A172 (cell line): ENCODE measurements around the gene MRPL1. TPM values are rescaled to one million over a fixed set of nuclear protein-coding genes. Genes with fewer than 3 reads are reported as not detected.
A peak's percentile ranks its signal among the peaks of the same experiment; 100 is the strongest.

Experiments used
- DNase-seq: peaks from one replicate; pipeline ENCODE4 v3.0.0-alpha.2; 2015; ENCODE audit warnings: low spot score
- total RNA-seq: library from RNA; depleted of rRNA; stranded (reverse); fragments of >200 nt; shearing (Covaris generic); gene quantifications from 2 replicates; pipeline ENCODE4 v1.2.3, GENCODE V29; 2014; rRNA removed

MRPL1 gene
- total RNA-seq, result 35.2 and 50.4 TPM in 2 replicates

DNA sequence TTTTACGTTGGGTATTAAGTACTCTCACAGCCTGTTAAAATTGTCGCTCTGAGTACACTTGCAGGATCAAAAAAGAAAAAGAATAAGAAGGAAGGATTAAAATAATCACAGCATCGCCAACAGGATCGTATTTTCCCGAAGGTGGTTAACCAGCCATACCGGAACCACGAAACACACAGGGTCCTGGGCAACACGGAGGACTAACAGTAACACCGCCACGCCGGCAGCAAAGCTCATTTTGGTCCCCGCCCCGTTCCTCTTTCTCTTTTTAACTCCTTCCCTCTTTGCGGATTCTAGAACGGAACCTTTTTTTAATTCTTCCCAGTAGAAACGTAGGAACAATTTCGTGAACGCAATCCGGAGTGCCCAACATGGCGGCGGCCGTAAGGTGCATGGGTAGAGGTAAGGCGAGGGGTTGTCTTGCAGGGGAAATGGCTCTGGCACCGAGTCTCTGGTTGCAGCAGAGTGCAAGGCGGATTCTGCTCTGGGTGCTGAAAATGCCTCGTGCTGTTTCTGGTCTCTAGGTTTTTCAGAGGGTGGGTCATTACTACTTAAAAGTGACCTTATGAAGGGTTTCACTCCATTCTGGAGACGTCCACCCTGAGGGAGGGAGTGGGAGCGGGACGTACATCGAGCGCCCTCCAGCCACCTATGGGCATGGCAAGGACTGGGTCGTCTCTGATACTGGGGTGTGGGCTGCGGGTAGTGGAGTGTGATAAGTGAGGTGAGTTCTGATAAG is at the start of gene MRPL1:
Gene MRPL1, plus strand, starts transcription at position 353 of the 739 bp plus-strand sequence. Its CDS starts 19 bp downstream, at position 372.
- peak; percentile 85 for DNase-seq

- DNase-seq, result no peak
These were observed 47.0 kb upstream of the MRPL1 start for GRCh38 chr4:77815636-77816035.

DNA sequence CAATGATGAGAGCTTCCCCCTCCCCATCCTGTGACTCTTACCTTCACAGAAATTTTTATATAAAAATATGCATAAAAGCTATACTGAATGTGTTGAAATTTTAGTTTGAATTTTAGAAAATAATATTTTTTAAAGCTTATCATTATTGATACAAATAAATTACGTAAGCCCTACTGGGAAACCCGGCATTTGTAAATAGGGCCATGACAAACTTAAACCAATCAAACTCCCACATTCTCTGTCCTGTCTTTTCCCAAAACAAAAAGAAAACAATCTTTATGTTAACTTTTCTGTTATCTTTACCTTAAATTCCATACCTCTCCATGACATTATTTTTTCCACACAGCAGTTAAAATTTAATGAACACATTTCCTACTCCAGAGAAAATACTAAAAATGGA is 46.1 kb upstream of the MRPL1 start:
- no peak for DNase-seq

- DNase-seq, result no peak
These were observed 45.1 kb upstream of the MRPL1 start for GRCh38 chr4:77817304-77818072.

DNA sequence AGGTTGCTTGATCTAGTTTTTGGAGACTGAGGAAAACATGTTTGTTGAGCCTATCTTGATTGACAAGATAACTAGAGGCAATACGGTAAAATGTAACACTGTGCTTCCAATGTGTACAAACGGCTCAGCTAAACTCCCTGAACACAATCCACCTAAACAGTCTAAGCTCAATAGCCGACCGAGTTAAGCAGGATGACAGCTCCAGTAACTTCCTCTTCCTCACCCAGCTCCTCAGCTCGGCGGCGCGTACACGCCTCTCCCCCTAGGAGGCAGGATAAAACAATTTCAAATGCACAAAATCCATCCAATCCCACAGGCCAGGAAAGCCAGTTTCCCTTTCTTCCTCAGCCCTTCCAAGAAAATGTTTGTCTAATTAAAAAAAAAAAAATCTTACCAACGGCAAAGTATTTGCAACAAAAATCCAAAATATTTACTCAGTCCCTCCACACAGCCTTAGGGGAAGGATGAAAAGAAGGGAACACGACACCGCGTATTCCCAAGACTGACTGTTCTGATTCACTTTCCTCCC is 44.5 kb upstream of the MRPL1 start:
- DNase-seq, result peak; percentile 62

DNA sequence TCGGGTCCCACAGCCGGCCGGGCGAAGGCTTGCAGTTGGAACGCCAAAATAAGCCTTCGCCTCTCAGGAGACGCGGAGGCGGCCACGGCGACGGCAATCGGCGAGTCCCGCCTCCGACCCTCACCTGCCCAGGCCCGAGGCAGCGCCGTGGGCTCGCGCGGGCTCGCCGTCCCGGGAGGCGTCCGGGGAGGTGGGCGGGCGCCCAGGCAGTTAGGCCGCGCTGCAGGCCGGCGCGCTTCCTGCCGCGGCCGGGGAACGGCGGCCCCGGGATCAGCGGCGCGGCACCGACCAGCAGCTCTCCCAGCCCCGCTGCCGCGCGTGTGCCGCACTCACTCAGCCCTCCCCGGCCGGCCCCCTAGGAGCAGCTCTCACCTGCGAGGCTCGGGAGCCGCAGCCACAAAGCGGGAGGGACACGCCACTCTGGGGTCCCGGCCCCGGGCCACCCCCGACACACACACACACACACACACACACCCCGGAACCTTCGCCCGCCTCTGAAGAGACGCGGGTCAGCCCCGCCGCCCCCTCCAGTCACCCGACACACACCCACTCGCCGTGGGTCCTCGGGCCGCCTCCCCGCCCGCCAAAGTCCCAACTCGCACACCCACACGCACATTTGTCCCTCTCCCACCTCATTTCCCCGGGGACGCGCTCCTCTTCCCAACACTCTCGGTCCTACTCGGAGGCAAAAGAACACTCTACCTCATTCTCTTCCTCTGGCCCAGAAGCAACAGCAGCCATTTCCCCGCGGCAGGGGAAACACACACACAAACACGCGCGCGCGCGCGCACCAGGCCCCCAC is 43.8 kb upstream of the MRPL1 start, which contains the start of gene CNOT6L:
Gene CNOT6L, minus strand, starts transcription at position 767 of the 802 bp plus-strand sequence. Its CDS starts 60 bp downstream, at position 707.
- peak; percentile 9 for DNase-seq

- no peak for DNase-seq
These were observed 43.2 kb upstream of the MRPL1 start for GRCh38 chr4:77819404-77819842.

DNA sequence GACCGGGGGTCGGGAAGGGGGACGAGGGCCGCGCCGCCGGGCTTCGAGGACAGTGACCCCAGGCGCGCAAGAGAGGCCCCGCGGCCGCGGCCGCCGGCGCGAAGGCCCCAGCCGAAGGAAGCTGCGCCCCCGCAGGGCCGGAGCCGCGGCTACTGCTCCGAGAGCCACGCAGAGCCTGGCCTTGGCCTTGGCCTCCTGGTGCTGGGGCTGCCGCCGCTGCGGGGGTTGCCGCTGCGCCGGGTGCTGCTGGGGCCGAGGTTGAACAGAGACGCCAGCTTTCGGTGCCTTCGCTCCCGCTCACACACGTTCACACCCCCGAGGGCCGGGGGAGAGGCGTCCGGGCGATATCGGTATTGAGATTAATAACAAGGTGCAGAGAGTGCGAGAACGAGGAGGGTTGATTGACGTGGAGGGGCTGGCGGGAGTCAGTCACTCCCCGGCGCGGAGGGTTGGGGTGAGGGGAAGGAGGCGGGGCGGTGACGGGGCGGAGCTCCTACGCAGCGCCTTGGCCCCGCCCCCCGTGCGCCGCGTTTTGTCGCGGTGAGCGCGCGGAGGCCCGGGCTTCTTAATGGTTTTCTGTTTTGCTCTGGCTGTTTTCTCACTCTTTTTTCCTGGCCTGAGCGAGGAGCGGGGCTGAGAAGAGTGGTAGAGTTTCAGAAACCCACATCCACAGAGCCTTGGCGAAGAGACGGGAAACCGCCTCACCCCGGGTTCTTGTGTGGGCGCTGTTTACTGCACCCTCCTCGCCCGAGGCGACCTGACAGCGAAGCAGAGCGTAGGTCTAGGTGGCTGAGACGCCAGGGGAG is 42.6 kb upstream of the MRPL1 start:
- peak; percentile 44 for DNase-seq

GRCh38 chr4:77820649-77821561 is 41.7 kb upstream of the MRPL1 start:
- DNase-seq, result no peak

- DNase-seq, result no peak
These were observed 40.9 kb upstream of the MRPL1 start for GRCh38 chr4:77821775-77822174.

DNA sequence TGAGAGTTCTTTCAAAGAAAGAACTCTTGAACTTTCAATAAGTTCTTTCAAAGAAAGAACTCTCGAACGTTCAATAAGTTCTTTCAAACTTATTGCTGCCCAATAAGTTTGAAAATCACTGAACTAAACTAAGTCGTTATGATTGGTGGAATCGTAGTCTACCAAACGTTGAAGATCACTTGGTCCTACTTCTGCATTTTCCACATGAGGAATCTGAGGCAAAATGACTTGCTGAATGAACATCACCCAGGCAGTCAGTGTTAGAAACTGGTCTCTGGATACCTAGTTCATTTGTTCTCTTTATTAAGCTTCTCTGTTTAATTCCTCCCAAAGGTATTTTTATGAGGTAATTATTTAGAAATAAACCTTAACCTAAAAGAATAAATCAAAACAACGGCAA is 36.4 kb upstream of the MRPL1 start:
- no peak for DNase-seq

DNA sequence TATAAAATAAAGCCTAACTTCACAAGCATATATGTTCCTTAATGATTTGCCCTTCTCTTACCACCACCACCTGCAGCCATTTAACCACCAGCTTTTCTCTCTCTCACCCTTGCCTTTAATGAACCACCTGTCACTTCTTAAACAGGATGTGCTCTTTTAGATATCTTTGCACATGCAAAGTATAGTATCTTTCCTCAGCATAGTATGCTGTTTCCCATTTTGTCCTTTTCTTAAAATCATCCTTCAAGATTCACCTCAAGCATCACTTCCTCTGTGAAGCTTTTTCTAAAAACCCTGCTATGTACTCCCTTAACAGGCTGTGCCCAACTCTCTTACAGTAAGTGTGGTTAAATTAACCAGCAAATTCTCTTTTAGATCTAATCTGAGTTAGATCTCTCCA is 35.3 kb upstream of the MRPL1 start:
- no peak for DNase-seq

- DNase-seq, result no peak
These were observed 29.4 kb upstream of the MRPL1 start for GRCh38 chr4:77833126-77833724.

- DNase-seq, result no peak
These were observed 28.2 kb upstream of the MRPL1 start for GRCh38 chr4:77834403-77834802.

DNA sequence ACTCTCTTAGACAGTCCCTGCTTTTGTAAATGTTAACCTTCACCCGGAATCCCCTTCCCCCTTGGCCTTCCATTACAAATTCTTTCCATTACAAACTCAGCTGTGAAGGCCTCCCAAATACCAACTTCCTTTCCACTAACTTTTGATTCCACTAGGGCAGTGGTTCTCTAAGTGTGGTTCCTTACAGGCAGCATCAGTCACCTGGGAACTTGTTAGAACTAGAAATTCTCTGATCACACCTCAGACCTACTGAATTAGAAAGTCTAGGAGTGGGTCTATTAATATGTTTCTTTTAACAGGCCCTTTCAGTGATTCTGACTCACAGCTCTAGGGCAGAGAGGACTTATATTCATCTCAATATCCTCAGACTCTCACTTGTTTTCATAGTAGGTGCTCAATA is 19.0 kb upstream of the MRPL1 start:
- no peak for DNase-seq

- DNase-seq, result no peak
These were observed 18.3 kb upstream of the MRPL1 start for GRCh38 chr4:77844363-77844762.

- no peak for DNase-seq
These were observed 17.2 kb upstream of the MRPL1 start for GRCh38 chr4:77845400-77845799.

GRCh38 chr4:77845929-77846328 is 16.7 kb upstream of the MRPL1 start:
- no peak for DNase-seq

GRCh38 chr4:77848508-77848907 is 14.1 kb upstream of the MRPL1 start:
- no peak for DNase-seq
